ENCODE data around the gene GPR3. TPM values are rescaled to one million over a fixed set of nuclear protein-coding genes. Genes with fewer than 3 reads are reported as not detected.

GPR3 gene
- total and polyA plus RNA-seq, 2 of the 8 experiments (the other 6 are each of a cell fraction or from before 2014, with no cell fraction given) = 9.9 to 26.5 TPM

- Histone ChIP-seq H3K4me1 (replicated peaks in 1 of 4; ENCODE audit: control insufficient read depth in 3 of 4, insufficient read depth in 4 of 4, low read length in 3 of 4) (0 out of 7 replicates have a peak, but pooled peaks cover 0 to 1% (median under 1%) of the 10 kb centered on the region in 4 experiments), H3K4ac (replicated peaks; ENCODE audit: insufficient read length, low read depth, low read length) (no peak overlapping the region), H4K8ac (ENCODE audit: extremely low read depth, insufficient read depth, low read length) (no peak overlapping the region), H3K79me1 (ENCODE audit: low read depth, low read length) (no peaks in the 10 kb centered on the region; the same call in 1 of the 2 replicates), H3K27ac (ENCODE audit: low read depth, low read length) (no peak overlapping the region), H4K91ac (replicated peaks; ENCODE audit: insufficient read length, low read length) (no peak overlapping the region), H2AFZ (ENCODE audit: low read length) (no peak overlapping the region), H3K23ac (ENCODE audit: insufficient read length) (no peak overlapping the region), H3K18ac (ENCODE audit: extremely low read depth, low read length) (no peak overlapping the region), H2BK15ac (ENCODE audit: low read length) (no peak overlapping the region), H2BK5ac (ENCODE audit: low read depth, low read length) (no peak overlapping the region), H4K5ac (ENCODE audit: insufficient read length, low read depth, low read length) (no peak overlapping the region), H2BK12ac (ENCODE audit: low read depth, low read length) (no peak overlapping the region), H2BK20ac (ENCODE audit: low read length) (no peak overlapping the region), H3K56ac (replicated peaks; ENCODE audit: insufficient read length, low read depth, low read length) (no peak overlapping the region), H3K14ac (ENCODE audit: insufficient read length) (no peak overlapping the region), H4K20me1 (replicated peaks in 1 of 2; ENCODE audit: control insufficient read depth in 1 of 2, insufficient read depth in 2 of 2, low read length in 2 of 2) (peaks cover 0 to 2% of the 10 kb centered on the region in 2 experiments), H3K9ac (replicated peaks in 1 of 4; ENCODE audit: extremely low read depth in 1 of 4, low read depth in 3 of 4, low read length in 3 of 4) (no peak overlapping the region), H3K23me2 (ENCODE audit: low read depth, low read length) (no peaks in the 10 kb centered on the region), H2BK120ac (replicated peaks; ENCODE audit: low read depth, low read length) (no peak overlapping the region), H3K4me2 (ENCODE audit: insufficient read depth in 1 of 2, low read depth in 2 of 2, low read length in 2 of 2) (no peak overlapping the region), H3K9me3 (ENCODE audit: insufficient read depth in 2 of 2, low read depth in 1 of 2, low read length in 1 of 2) (no peaks in the 10 kb centered on the region), H3K27me3 (replicated peaks in 1 of 4; ENCODE audit: control insufficient read depth in 3 of 4, extremely low read depth in 1 of 4, insufficient read depth in 3 of 4, low read length in 3 of 4) (no peaks in the 10 kb centered on the region), H3K79me2 (ENCODE audit: control insufficient read depth in 1 of 2, insufficient read depth in 2 of 2, low read length in 2 of 2) (no peaks in the 10 kb centered on the region; a peak in 1 of 4 replicates), H2AK5ac (ENCODE audit: low read depth, low read length) (no peak overlapping the region), H3K4me3 (ENCODE audit: extremely low read depth in 1 of 4, insufficient read depth in 2 of 4, low read depth in 3 of 4, low read length in 4 of 4) (no peak overlapping the region), H3K36me3 (ENCODE audit: control insufficient read depth in 2 of 4, insufficient read depth in 4 of 4, low read length in 3 of 4) (peaks cover 29 to 75% (median 56%) of the 10 kb centered on the region in 4 experiments)
- FAIRE-seq (no peak), DNase-seq (ENCODE audit: low read depth in 1 of 2, low spot score in 2 of 2) (no peak)
- ChIA-PET CTCF (ENCODE audit: partially characterized antibody) (interaction anchor here (0.9 to 37.8 kb wide), 13 partner anchors 9 to 250 kb away, joined by 3 to 863 read pairs (median 5); partner anchors contain the start of gene AHDC1), POLR2A (ENCODE audit: partially characterized antibody) (interaction anchor here (1.4 kb wide), 1 partner anchor 14 kb away, joined by 4 read pairs; no protein-coding TSS in a partner anchor)
- WGBS, 2 experiments (ENCODE audit: extremely low coverage in 1 of 2, insufficient coverage in 1 of 2, insufficient read length in 1 of 2, insufficient replicate concordance in 2 of 2, low coverage in 1 of 2, low lambda C conversion rate in 2 of 2, missing lambda C conversion rate in 1 of 2) = 95% methylated on average over 4 of the region's 4 CpGs; no CpG with 5 or more reads in 1 of the 2 experiments
- TF ChIP-seq ATF2 (IDR thresholded peaks at IDR 0.05; ENCODE audit: low read length) = no peak
- no peak for TF ChIP-seq RAD21 (IDR thresholded peaks at IDR 0.05 in 1 of 2, conservative IDR thresholded peaks at IDR 0.05 in 1 of 2; ENCODE audit: low read depth in 2 of 2, low read length in 2 of 2)
- TF ChIP-seq HDAC2 (IDR thresholded peaks at IDR 0.05; ENCODE audit: borderline replicate concordance in 1 of 2, low read depth in 2 of 2, low read length in 2 of 2) = no peak
- TF ChIP-seq CTCF (IDR thresholded peaks at IDR 0.05; ENCODE audit: control extremely low read depth in 1 of 3, insufficient read depth in 1 of 3, low read depth in 1 of 3, low read length in 3 of 3) = no peak
- TF ChIP-seq NRF1 (IDR thresholded peaks at IDR 0.05; ENCODE audit: low read depth, low read length) = no peak
- TF ChIP-seq CEBPB (IDR thresholded peaks at IDR 0.05; ENCODE audit: low read depth, low read length) = no peak
- no peak for TF ChIP-seq JUN (IDR thresholded peaks at IDR 0.05; ENCODE audit: low read depth, low read length)
Measured at GRCh38 chr1:27413004-27413403, 20.6 kb downstream of the GPR3 start.

Measured in H1 (cell line).